H1 (cell line): Measurements from ENCODE around the gene TOP3B. TPM values are rescaled to one million over a fixed set of nuclear protein-coding genes. Genes with fewer than 3 reads are reported as not detected.

Experiments
- ASH2L ChIP-seq: fragments of 200-600, 300-600 bp; sonication (generic); IDR thresholded peaks from one replicate; pipeline ENCODE4 v1.7.1; 2017; ENCODE audit warnings: low read length
- KDM1A ChIP-seq: fragments of 200-600, 300-600 bp; sonication (generic); IDR thresholded peaks from 2 replicates; pipeline ENCODE4 v1.7.1; 2016; ENCODE audit warnings: mild to moderate bottlenecking, low read length, borderline replicate concordance
- RBBP5 ChIP-seq: IDR thresholded peaks from 2 replicates; pipeline ENCODE4 v1.7.1; 2012; ENCODE audit warnings: low read depth, mild to moderate bottlenecking, inconsistent platforms, low read length, moderate library complexity, borderline replicate concordance
- SRF ChIP-seq: IDR thresholded peaks from 2 replicates; pipeline ENCODE4 v1.6.1; 2011; ENCODE audit warnings: mild to moderate bottlenecking, low read depth, low read length, moderate library complexity
- TAF1 ChIP-seq: IDR thresholded peaks from 2 replicates; pipeline ENCODE4 v1.6.1; 2011; ENCODE audit warnings: mild to moderate bottlenecking, low read depth, low read length
- YY1 ChIP-seq: IDR thresholded peaks from 2 replicates; pipeline ENCODE4 v1.6.1; 2011; ENCODE audit warnings: low read depth, mild to moderate bottlenecking, low read length
- ZNF274 ChIP-seq: IDR thresholded peaks from 2 replicates; pipeline ENCODE4 v1.7.0; 2012; ENCODE audit warnings: low read length, borderline replicate concordance; ENCODE audit errors: extremely low read depth
- polyA plus RNA-seq, 7 experiments: library from polyadenylated mRNA; depleted of rRNA in 3 of 7; stranded (reverse) in 5 of 7; unstranded in 2 of 7; fragments of >200 nt in 5 of 7; fragments of 200-250 nt in 2 of 7; gene quantifications; 1 replicate in 5 of 7; 2 replicates in 1 of 7; 4 replicates in 1 of 7; pipeline versions ENCODE4 v1.2.1 to v1.2.3, GENCODE V29; 2011 to 2013; ENCODE audit warnings: missing spikeins in 2 of 7, mixed read lengths in 2 of 7
- total RNA-seq: library from RNA; stranded (reverse); fragmentation: NEBNext Ultra II Directional; extraction: Animal tissue kit (Norgen Biotek cat#: 25700); gene quantifications from 2 replicates; pipeline ENCODE4 v1.2.1, GENCODE V29; 2021
- TF ChIP-seq, protein P1 (sequence below): IDR thresholded peaks from 2 replicates; pipeline ENCODE4 v1.6.1; 2012; ENCODE audit warnings: inconsistent platforms

Gene TOP3B
- total and polyA plus RNA-seq, 2 of the 8 experiments (the other 6 are each of a cell fraction or from before 2014, with no cell fraction given) = 30.4 to 52.8 TPM

DNA sequence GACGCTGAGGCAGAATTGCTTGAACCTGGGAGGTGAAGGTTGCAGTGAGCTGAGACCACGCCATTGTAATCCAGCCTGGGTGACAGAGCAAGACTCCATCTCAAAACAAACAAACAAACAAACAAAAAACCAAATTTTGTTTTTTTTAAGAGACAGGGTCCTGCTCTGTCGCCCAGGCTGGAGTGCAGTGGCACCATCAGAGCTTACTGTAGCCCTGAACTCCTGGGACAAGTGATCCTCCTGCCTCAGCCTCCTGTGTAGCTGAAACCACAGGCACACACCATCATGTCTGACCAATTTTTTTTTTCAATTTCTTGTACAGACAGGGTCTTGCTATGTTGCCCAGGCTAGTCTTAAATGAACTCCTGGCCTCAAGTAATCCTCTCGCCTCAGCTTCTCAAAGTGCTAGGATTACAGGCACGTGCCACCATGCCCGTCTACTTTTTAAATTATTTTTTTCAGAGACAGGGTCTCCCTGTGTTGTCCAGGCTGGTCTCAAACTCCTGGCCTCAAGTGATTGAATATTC lies 16.8 kb downstream of the TOP3B start (continued):
- TF ChIP-seq RBBP5 (no peak), ZNF274 (no peak), KDM1A (no peak), YY1 (no peak), ASH2L (no peak), SRF (no peak), TAF1 (no peak)
- TF ChIP-seq, protein P1, sequence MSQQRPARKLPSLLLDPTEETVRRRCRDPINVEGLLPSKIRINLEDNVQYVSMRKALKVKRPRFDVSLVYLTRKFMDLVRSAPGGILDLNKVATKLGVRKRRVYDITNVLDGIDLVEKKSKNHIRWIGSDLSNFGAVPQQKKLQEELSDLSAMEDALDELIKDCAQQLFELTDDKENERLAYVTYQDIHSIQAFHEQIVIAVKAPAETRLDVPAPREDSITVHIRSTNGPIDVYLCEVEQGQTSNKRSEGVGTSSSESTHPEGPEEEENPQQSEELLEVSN = no peak
- TF ChIP-seq, all 59 proteins: peak for 0
